A673 (cell line): Measurements from ENCODE around the gene USP12. TPM values are rescaled to one million over a fixed set of nuclear protein-coding genes. Genes with fewer than 3 reads are reported as not detected.

Source experiments
- BruUV-seq: library from RNA; stranded (reverse); fragments of 400-500 nt; replicated peaks from 2 replicates; lab custom pipeline; 2021; lab: Mats Ljungman, UMichigan
- CTCF ChIA-PET: fragments of 300-600 bp; sonication (Branson Sonifier 250); formaldehyde crosslinking; loops from one replicate; lab custom pipeline; 2022; ENCODE audit warnings: antibody characterized with exemption; lab: Charles Lee
- POLR2A ChIA-PET: fragments of 300-600 bp; sonication (Branson Sonifier 250); formaldehyde crosslinking; loops from one replicate; lab custom pipeline; 2022; ENCODE audit warnings: antibody characterized with exemption; ENCODE audit not compliant: low non-redundant PET; lab: Charles Lee
- DNase-seq: peaks from one replicate; pipeline ENCODE4 v3.0.0-alpha.2; 2015; ENCODE audit warnings: low spot score
- H3K27ac ChIP-seq: fragments of 200-600 bp; sonication (generic); 2 replicates; pipeline ENCODE4 v1.5.1; 2016; ENCODE audit warnings: mixed run types, low read depth, mild to moderate bottlenecking, mixed read lengths, antibody characterized with exemption, low read length; ENCODE audit not compliant: poor library complexity, severe bottlenecking
- H3K27me3 ChIP-seq: fragments of 200-600 bp; sonication (generic); replicated peaks from 2 replicates; pipeline ENCODE4 v1.6.1; 2017; ENCODE audit warnings: mixed run types, low read depth, mild to moderate bottlenecking, mixed read lengths, antibody characterized with exemption, low read length; ENCODE audit not compliant: insufficient read depth, poor library complexity
- H3K36me3 ChIP-seq: fragments of 200-600 bp; sonication (generic); 2 replicates; pipeline ENCODE4 v1.6.1; 2016; ENCODE audit warnings: mixed run types, mild to moderate bottlenecking, mixed read lengths, antibody characterized with exemption, low read length; ENCODE audit not compliant: insufficient read depth, poor library complexity, severe bottlenecking
- H3K4me1 ChIP-seq: fragments of 200-600 bp; sonication (generic); 2 replicates; pipeline ENCODE4 v1.6.1; 2017; ENCODE audit warnings: mixed run types, mild to moderate bottlenecking, mixed read lengths, antibody characterized with exemption, low read length; ENCODE audit not compliant: insufficient read depth, poor library complexity, severe bottlenecking
- H3K4me3 ChIP-seq: fragments of 200-600 bp; sonication (generic); 2 replicates; pipeline ENCODE4 v1.5.1; 2016; ENCODE audit warnings: low read depth, mixed run types, mild to moderate bottlenecking, mixed read lengths, low read length; ENCODE audit not compliant: poor library complexity, severe bottlenecking
- H3K9me3 ChIP-seq: fragments of 200-600 bp; sonication (generic); 2 replicates; pipeline ENCODE4 v1.6.1; 2016; ENCODE audit warnings: mixed run types, low read depth, mild to moderate bottlenecking, mixed read lengths, antibody characterized with exemption, low read length; ENCODE audit not compliant: poor library complexity, severe bottlenecking
- CTCF ChIP-seq: fragments of 300-800, 200-600 bp; sonication (generic); conservative IDR thresholded peaks from 2 replicates; pipeline ENCODE4 v1.5.1; 2017; ENCODE audit warnings: low read depth, mild to moderate bottlenecking, antibody characterized with exemption, low read length, moderate library complexity, mixed read lengths
- EZH2 ChIP-seq: fragments of 200-600 bp; sonication (generic); IDR thresholded peaks from 2 replicates; pipeline ENCODE4 v1.6.1; 2017; ENCODE audit warnings: borderline replicate concordance, low read depth, mild to moderate bottlenecking, mixed read lengths, antibody characterized with exemption, low read length; ENCODE audit not compliant: poor library complexity, severe bottlenecking
- intact Hi-C: fragments of 100-400 bp; cut with micrococcal nuclease; formaldehyde crosslinking; loops from one replicate; pipeline ENCODE4 v1.10.0; 2022; ENCODE audit not compliant: unreplicated experiment
- total RNA-seq: library from RNA; stranded (reverse); gene quantifications from 2 replicates; pipeline ENCODE4 v1.2.3, GENCODE V29; 2021

The USP12 gene
- total RNA-seq, 1 experiment from 2014 or later, result 16.6 TPM

- no peak overlapping the region for H3K27ac ChIP-seq
Observed at GRCh38 chr13:27130223-27130978, 41.2 kb downstream of the USP12 start.

GRCh38 chr13:27128825-27129627, 42.6 kb downstream of the USP12 start:
- POLR2A ChIA-PET, result no interaction called here
- no TSS peak for BruUV-seq
- CTCF ChIA-PET, result no interaction called here
- no peaks in the 10 kb centered on the region for H3K36me3 ChIP-seq
- H3K4me1 ChIP-seq, result peaks cover 10% of the 10 kb centered on the region
- peaks cover 10% of the 10 kb centered on the region for H3K9me3 ChIP-seq
- intact Hi-C loops, result no loop called here
- no peaks in the 10 kb centered on the region for H3K27me3 ChIP-seq
- no peak overlapping the region for H3K4me3 ChIP-seq
- H3K27ac ChIP-seq, result no peak overlapping the region
- no peak for DNase-seq
- TF ChIP-seq EZH2, result no peak
- no peak for TF ChIP-seq CTCF

More at GRCh38 chr13:27130223-27130978, 41.2 kb downstream of the USP12 start:
- TF ChIP-seq EZH2 (no peak), CTCF (no peak)
- ChIA-PET CTCF (no interaction called here), POLR2A (no interaction called here)
- H3K36me3 ChIP-seq, result no peaks in the 10 kb centered on the region
- H3K4me1 ChIP-seq, result peaks cover 10% of the 10 kb centered on the region
- no TSS peak for BruUV-seq
- H3K4me3 ChIP-seq, result no peak overlapping the region
- H3K9me3 ChIP-seq, result peaks cover under 1% of the 10 kb centered on the region
- DNase-seq, result no peak
- no peaks in the 10 kb centered on the region for H3K27me3 ChIP-seq
- intact Hi-C loops, result no loop called here

GRCh38 chr13:27126859-27127258, 44.8 kb downstream of the USP12 start:
- BruUV-seq, result no TSS peak
- POLR2A ChIA-PET, result no interaction called here

More at GRCh38 chr13:27126859-27127258, 44.8 kb downstream of the USP12 start:
- no peak for TF ChIP-seq CTCF
- CTCF ChIA-PET, result no interaction called here
- Histone ChIP-seq H3K4me3 (no peak overlapping the region), H3K36me3 (no peaks in the 10 kb centered on the region), H3K9me3 (peaks cover 17% of the 10 kb centered on the region), H3K27ac (no peak overlapping the region), H3K4me1 (peaks cover 4% of the 10 kb centered on the region), H3K27me3 (no peaks in the 10 kb centered on the region)
- no peak for DNase-seq
- intact Hi-C loops, result no loop called here
